Bronchial epithelial cell (primary cell): ENCODE measurements around the gene SLC25A36. TPM values are rescaled to one million over a fixed set of nuclear protein-coding genes. Genes with fewer than 3 reads are reported as not detected.

ENCODE experiments used
- DNase-seq: peaks from one replicate; pipeline ENCODE4 v3.0.0-alpha.2; 2010; ENCODE audit warnings: low read depth
- FAIRE-seq: peaks from 2 replicates; lab custom pipeline; 2011; peaks lifted over from hg19 to GRCh38; lab: Jason Lieb, UNC
- H3K27me3 ChIP-seq: 2 replicates; pipeline ENCODE4 v1.5.1; 2011; ENCODE audit warnings: low read length; ENCODE audit not compliant: control insufficient read depth, insufficient read depth
- H3K36me3 ChIP-seq: 2 replicates; pipeline ENCODE4 v1.5.1; 2011; ENCODE audit warnings: low read length; ENCODE audit not compliant: control insufficient read depth, insufficient read depth
- H3K4me3 ChIP-seq: 2 replicates; pipeline ENCODE4 v1.5.1; 2011; ENCODE audit warnings: mild to moderate bottlenecking, low read depth, low read length, control low read depth
- CTCF ChIP-seq: IDR thresholded peaks from 2 replicates; pipeline ENCODE4 v1.5.1; 2011; ENCODE audit warnings: mild to moderate bottlenecking, moderate library complexity, low read length, control low read depth, inconsistent platforms; ENCODE audit not compliant: insufficient read depth, severe bottlenecking
- total RNA-seq: library from RNA; depleted of rRNA; stranded (reverse); fragments of >200 nt; gene quantifications from 2 replicates; pipeline ENCODE4 v1.2.1, GENCODE V29; 2014

The SLC25A36 gene
- total RNA-seq, 1 donor from 2014 or later = 166 TPM

DNA sequence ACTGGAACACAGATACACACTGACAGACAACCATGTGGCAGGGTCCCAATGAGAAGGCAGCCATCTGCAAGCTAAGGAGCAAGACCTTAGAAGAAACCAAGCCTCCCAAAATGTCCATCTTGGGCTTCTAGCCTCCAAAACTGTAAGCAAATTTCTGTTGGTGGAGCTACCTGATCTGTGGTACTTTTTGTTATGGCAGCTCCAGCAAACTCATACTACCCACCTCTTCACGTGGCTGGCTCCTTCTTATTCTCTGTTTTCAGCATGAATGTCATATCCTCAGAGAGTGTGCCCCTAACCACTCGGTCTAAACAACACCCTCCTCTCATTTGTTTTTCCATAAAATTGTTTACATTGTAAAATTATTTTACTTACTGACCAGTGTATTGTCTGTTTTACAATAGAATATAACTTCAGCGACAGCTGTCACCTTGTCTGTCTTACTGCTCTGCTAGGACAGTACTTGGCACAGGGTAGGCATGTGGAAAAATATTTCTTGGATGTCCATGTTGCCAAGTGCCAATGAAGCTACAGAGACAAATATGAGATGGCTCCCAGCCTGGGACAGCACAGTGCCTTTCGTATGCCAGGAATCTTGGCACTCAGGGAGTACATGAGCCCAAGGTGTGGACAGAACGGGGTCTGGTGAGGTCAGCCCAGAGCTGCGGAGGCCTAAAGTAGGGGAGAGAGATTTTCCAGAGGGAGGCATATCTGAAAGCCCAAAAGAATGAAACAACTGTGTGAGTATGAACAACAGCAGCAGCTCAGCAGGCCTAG is 17.4 kb upstream of the SLC25A36 start:
- no peaks in the 10 kb centered on the region for H3K27me3 ChIP-seq
- H3K36me3 ChIP-seq = no peaks in the 10 kb centered on the region
- TF ChIP-seq CTCF = no peak
- H3K4me3 ChIP-seq = no peak overlapping the region
- DNase-seq (no peak), FAIRE-seq (no peak)

- Histone ChIP-seq H3K36me3 (no peaks in the 10 kb centered on the region), H3K4me3 (no peak overlapping the region), H3K27me3 (no peaks in the 10 kb centered on the region)
- no peak for TF ChIP-seq CTCF
- no peak for DNase-seq
- FAIRE-seq = no peak
Measured at GRCh38 chr3:140927279-140928069, 14.2 kb upstream of the SLC25A36 start.

- FAIRE-seq (no peak), DNase-seq (no peak)
- Histone ChIP-seq H3K27me3 (no peaks in the 10 kb centered on the region), H3K4me3 (no peak overlapping the region), H3K36me3 (no peaks in the 10 kb centered on the region)
- TF ChIP-seq CTCF = no peak
Measured at GRCh38 chr3:140929446-140929845, 12.2 kb upstream of the SLC25A36 start.

- TF ChIP-seq CTCF = no peak
- no peaks in the 10 kb centered on the region for H3K36me3 ChIP-seq
- FAIRE-seq (no peak), DNase-seq (no peak)
- H3K4me3 ChIP-seq = no peak overlapping the region
- no peaks in the 10 kb centered on the region for H3K27me3 ChIP-seq
Measured at GRCh38 chr3:140931016-140931454, 10.6 kb upstream of the SLC25A36 start.

GRCh38 chr3:140931801-140932200 is 9.8 kb upstream of the SLC25A36 start:
- Histone ChIP-seq H3K36me3 (no peaks in the 10 kb centered on the region), H3K27me3 (no peaks in the 10 kb centered on the region), H3K4me3 (no peak overlapping the region)
- no peak for FAIRE-seq
- no peak for TF ChIP-seq CTCF
- DNase-seq = no peak
